Dendritic cell treated with granulocyte-macrophage colony-stimulating factor and Interleukin-4, amounts not matched to agents 40 ng/mL and 50 ng/mL, for 4 days (primary cell): ENCODE results near the gene USF2.
"Not testable (repeated sequence)": the region's sequence is repeated elsewhere in the genome, so short reads cannot be mapped to it uniquely, and the experiment has no call there.

Experiments used
- H3K27ac Mint-ChIP-seq: one replicate; pipeline ENCODE4 v1.8.0; 2022; ENCODE audit warnings: mild to moderate bottlenecking, mixed read lengths
- H3K27me3 Mint-ChIP-seq: one replicate; pipeline ENCODE4 v1.8.0; 2022; ENCODE audit warnings: mild to moderate bottlenecking, mixed read lengths
- H3K36me3 Mint-ChIP-seq: one replicate; pipeline ENCODE4 v1.8.0; 2022; ENCODE audit warnings: low read depth, mixed read lengths
- H3K4me1 Mint-ChIP-seq: one replicate; pipeline ENCODE4 v1.8.0; 2022; ENCODE audit warnings: low read depth, mixed read lengths
- H3K4me3 Mint-ChIP-seq: one replicate; pipeline ENCODE4 v1.8.0; 2022; ENCODE audit warnings: mild to moderate bottlenecking, moderate library complexity, mixed read lengths
- H3K9me3 Mint-ChIP-seq: one replicate; pipeline ENCODE4 v1.8.0; 2022; ENCODE audit warnings: mixed read lengths
- intact Hi-C: fragments of 100-400 bp; cut with micrococcal nuclease; formaldehyde crosslinking; loops from one replicate; pipeline ENCODE4 v1.15.0; 2022

USF2 gene

DNA sequence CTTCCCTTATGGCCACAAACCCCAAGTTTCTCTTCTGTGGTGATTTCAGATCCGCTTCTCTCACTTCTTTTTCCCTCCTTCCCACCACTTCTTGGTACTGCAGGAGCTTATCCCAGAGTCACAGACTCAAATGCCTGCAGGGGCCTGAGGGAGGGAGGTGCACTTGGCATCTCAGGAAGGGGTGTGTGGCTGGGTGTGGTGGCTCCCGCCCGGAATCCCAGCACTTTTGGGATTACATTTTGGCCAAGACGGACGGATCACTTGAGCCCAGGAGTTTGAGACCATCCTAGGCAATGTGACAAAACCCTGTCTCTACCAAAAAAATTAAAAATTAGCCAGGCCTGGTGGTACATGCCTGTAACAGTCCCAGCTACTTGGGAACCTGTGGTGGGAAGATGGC, 5.6 kb downstream of the USF2 start:
- peaks cover 58% of the 10 kb centered on the region for H3K4me1 Mint-ChIP-seq
- H3K27me3 Mint-ChIP-seq: no peaks in the 10 kb centered on the region
- peaks cover 99% of the 10 kb centered on the region for H3K36me3 Mint-ChIP-seq
- intact Hi-C loops: no loop called here
- H3K27ac Mint-ChIP-seq: peak overlapping the region; percentile 69
- H3K4me3 Mint-ChIP-seq: no peak overlapping the region
- no peaks in the 10 kb centered on the region for H3K9me3 Mint-ChIP-seq

DNA sequence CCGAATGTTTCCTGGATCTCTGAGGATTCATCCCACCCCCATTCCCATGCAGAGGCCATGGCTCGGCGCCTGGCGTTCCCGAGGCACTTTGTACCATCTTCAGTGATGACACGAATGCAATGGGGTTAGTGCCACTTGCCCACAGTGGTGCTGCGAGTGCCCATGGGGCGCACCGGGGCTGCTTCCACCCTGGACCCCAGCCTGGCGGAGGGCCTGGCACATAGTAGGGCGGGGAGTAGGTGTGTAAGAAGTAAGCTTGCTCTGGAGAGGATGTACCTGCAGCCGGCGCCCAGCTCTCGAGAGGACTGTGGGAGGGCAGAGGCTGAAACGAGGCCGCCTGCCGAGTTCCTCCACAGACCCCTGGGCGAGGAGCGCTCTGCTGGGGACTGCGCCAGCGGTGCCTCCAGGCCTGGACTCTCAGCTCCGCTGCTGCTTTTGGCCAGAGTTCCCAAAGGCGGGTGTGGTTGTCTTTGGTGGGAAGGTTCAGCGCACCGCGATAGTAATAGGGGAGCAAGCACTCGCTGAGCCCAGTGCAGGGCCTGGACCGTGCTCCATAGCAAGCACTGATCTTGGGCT, 8.0 kb downstream of the USF2 start:
- no peaks in the 10 kb centered on the region for H3K9me3 Mint-ChIP-seq

DNA sequence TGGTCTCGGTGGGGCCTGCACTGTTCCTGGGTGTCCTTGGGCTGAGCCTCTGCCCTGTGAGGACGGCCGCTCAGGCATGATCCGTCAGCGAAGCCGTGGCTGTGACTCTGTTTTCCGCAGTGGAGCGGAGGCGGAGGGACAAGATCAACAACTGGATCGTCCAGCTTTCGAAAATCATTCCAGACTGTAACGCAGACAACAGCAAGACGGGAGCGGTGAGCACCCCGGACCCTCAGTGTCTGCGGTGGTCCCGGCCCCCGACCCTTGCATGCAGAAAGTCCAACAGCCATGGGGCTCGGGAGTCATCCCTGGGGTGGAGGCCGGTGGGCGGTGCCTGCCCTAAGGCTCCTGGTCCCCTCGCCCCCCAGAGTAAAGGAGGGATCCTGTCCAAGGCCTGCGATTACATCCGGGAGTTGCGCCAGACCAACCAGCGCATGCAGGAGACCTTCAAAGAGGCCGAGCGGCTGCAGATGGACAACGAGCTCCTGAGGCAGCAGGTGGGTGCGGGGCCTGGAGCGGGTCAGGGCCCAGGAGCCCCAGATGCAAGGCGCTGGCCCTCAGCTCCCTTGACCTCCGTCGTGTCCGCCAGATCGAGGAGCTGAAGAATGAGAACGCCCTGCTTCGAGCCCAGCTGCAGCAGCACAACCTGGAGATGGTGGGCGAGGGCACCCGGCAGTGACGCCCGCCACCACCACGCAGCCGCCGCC, 10.0 kb downstream of the USF2 start:
- Mint-ChIP-seq H3K9me3 (no peaks in the 10 kb centered on the region), H3K4me3 (no peak overlapping the region), H3K27me3 (peaks cover 19% of the 10 kb centered on the region), H3K36me3 (peaks cover 70% of the 10 kb centered on the region), H3K4me1 (peaks cover 67% of the 10 kb centered on the region), H3K27ac (no peak overlapping the region)
- intact Hi-C loops: no loop called here

More for the DNA sequence above, 8.0 kb downstream of the USF2 start:
- H3K27me3 Mint-ChIP-seq: peaks cover 6% of the 10 kb centered on the region
- intact Hi-C loops: no loop called here
- H3K4me1 Mint-ChIP-seq: peaks cover 67% of the 10 kb centered on the region
- peaks cover 89% of the 10 kb centered on the region for H3K36me3 Mint-ChIP-seq
- H3K4me3 Mint-ChIP-seq: no peak overlapping the region
- no peak overlapping the region for H3K27ac Mint-ChIP-seq

DNA sequence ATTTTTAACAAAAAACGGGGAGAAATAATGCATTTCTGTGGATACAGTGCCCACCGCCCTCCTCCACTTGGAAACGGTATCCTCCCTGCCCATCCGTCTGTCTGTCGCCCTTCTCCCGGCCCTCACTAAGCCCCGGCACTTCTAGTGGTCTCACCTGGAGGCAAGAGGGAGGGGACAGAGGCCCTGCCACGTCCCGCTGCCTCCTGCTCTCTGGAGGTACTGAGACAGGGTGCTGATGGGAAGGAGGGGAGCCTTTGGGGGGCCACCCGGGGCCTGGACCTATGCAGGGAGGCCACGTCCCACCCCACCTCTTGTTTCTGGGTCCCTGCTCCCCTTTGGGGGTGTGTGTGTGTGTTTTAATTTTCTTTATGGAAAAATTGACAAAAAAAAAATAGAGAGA, 10.6 kb downstream of the USF2 start:
- intact Hi-C loops: no loop called here
- Mint-ChIP-seq H3K27me3 (peaks cover 23% of the 10 kb centered on the region), H3K36me3 (peaks cover 63% of the 10 kb centered on the region), H3K4me3 (no peak overlapping the region), H3K27ac (no peak overlapping the region), H3K4me1 (peaks cover 64% of the 10 kb centered on the region), H3K9me3 (no peaks in the 10 kb centered on the region)

DNA sequence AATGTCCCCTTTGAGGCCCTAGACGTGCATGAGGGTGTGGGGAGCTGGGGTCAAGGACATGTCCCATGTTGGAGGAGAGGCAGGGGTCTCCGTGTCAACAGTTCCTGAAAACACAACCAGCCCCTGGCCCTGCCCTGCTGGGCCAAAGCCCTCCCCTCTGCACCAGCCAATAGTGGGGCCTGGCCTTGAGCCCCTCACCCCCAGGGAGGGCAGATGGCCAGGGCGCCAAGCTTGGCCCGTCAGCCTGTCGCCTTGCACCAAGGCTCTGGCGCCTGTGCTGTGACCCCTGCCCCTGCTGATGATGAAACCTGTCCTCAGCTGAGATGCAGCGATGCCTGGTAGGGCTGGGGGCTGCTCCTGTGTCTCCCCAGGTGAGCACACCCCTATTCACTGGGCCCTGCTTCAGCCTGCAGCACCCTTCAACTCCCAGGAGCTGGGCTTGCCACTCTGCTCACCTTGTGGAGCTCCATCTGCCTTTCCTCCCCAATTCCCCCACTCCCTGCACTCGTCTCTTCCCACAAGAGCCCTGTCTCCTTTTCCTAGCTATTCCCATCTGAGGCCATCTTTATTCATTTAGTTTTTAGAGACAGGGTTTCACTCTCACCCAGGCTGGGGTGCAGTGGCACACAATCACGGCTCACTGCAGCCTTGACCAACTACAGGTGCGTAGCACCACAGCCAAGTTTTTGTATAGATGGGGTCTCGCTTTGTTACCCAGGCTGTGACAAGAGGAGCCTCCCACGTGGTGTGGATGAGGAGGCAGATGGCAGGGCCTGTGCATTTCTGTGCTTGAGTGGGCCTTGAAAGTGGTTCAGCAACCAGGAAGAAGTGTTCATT, 11.4 kb downstream of the USF2 start:
- intact Hi-C loops: loop anchor here (5.0 kb wide), 2 partner anchors 37 to 67 kb away; partner anchors contain the start of gene FFAR1
- H3K27ac Mint-ChIP-seq: peak overlapping the region; percentile 87
- peaks cover 24% of the 10 kb centered on the region for H3K27me3 Mint-ChIP-seq
- no peaks in the 10 kb centered on the region for H3K9me3 Mint-ChIP-seq
- H3K4me3 Mint-ChIP-seq: no peak overlapping the region
- peaks cover 55% of the 10 kb centered on the region for H3K36me3 Mint-ChIP-seq
- H3K4me1 Mint-ChIP-seq: peaks cover 64% of the 10 kb centered on the region

DNA sequence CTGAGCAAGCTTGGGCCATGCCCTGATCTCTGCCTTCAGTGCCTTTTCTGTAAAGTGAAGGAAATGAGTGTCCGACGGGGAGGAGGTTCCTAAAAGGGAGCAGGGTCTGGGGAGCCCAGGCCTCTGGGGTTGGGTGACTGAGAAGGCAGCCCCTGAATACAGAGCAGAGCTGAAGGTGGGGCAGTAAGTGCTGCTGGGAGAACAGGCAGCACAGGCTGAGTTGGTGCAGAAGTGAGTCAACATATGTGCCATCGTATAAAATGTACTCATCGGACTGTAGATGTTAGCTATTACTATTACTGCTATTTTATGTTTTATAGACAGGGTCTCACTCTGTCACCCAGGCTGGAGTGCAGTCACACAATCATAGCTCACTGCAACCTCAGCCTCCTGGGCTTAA, 12.5 kb downstream of the USF2 start:
- intact Hi-C loops: loop anchor here (5.0 kb wide), 2 partner anchors 36 to 66 kb away; partner anchors contain the start of gene FFAR1
- Mint-ChIP-seq H3K27me3 (peaks cover 24% of the 10 kb centered on the region), H3K4me1 (peaks cover 74% of the 10 kb centered on the region), H3K36me3 (peaks cover 44% of the 10 kb centered on the region), H3K9me3 (no peaks in the 10 kb centered on the region), H3K27ac (peak overlapping the region; percentile 87), H3K4me3 (no peak overlapping the region)

DNA sequence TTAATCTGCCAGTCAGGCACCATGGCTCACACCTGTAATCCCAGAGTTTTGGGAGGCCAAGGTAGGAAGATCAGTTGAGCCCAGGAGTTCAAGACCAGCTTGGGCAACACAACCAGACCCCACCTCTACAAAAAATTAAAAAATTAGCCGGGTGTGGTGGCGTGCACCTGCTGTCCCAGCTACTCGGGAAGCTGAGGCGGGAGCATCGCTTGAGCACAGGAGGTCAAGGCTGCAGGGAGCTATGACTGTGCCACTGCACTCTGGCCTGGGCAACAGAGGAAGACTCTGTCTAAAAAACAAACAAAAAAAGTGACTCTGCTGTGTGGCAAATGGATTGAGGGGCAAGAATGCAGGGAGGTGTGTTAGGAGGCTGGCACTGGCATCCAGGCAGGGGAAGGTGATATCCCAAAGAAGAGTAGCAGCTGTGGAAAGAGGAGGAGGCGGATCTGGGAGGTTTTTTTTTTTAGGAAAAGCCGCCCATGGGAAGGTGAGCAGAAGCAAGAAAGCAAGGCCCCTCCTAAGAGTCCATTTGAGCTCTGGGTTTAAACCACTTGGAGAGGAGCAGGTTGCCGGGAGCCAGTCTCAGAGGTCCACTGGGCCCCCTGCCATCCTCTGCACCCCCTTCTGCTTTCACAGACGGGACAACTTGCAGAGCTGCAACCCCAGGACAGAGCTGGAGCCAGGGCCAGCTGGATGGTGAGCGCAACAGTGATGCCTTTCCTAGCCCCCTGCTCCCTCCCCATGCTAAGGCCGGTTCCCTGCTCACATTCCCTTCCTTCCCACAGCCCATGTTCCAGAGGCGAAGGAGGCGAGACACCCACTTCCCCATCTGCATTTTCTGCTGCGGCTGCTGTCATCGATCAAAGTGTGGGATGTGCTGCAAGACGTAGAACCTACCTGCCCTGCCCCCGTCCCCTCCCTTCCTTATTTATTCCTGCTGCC, 15.7 kb downstream of the USF2 start:
- intact Hi-C loops: loop anchor here (5.0 kb wide), 2 partner anchors 33 to 63 kb away; partner anchors contain the start of gene FFAR1
- H3K9me3 Mint-ChIP-seq: no peaks in the 10 kb centered on the region
- H3K4me1 Mint-ChIP-seq: peaks cover 66% of the 10 kb centered on the region
- H3K4me3 Mint-ChIP-seq: no peak overlapping the region
- H3K36me3 Mint-ChIP-seq: peaks cover 13% of the 10 kb centered on the region
- H3K27ac Mint-ChIP-seq: peak overlapping the region; percentile 7
- peaks cover 28% of the 10 kb centered on the region for H3K27me3 Mint-ChIP-seq

DNA sequence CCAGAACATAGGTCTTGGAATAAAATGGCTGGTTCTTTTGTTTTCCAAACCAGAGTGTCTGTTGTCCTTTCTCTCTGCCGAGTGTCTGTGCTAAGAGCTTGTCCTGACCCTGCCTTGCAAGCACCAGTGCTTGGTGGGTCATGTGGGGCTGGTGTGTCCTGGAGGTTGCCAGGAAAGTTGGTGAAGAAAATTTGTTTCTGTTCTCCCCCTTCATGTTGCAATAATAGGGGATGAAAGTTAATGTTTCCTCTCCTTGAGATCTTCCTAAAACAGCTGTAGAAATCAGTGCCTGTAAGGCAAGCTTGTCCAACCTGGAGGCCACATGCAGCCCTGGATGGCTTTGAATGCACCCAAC, 16.3 kb downstream of the USF2 start:
- Mint-ChIP-seq H3K9me3 (no peaks in the 10 kb centered on the region), H3K27me3 (peaks cover 24% of the 10 kb centered on the region), H3K36me3 (peaks cover 6% of the 10 kb centered on the region), H3K27ac (peak overlapping the region; percentile 7), H3K4me3 (no peak overlapping the region), H3K4me1 (peaks cover 59% of the 10 kb centered on the region)
- intact Hi-C loops: no loop called here

DNA sequence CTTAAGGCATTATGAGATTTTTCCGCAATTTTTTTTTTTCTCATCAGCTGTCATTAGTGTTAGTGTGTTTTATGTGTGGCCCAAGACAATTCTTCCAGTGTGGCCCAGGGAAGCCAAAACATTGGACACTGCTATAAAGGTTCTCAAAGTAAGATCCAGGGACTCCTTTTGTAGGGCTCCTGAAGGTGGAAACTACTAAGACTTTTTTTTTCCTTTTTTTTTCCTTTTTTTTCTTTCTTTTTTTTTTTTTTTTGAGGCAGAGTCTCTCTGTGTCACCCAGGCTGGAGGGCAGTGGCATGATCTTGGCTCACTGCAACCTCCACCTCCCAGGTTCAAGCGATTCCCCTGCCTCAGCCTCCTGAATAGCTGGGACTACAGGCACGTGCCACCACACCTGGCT, 16.7 kb downstream of the USF2 start:
- Mint-ChIP-seq H3K27me3 (peaks cover 25% of the 10 kb centered on the region), H3K4me1 (peaks cover 55% of the 10 kb centered on the region)
- H3K4me3 Mint-ChIP-seq, H3K9me3 Mint-ChIP-seq, H3K27ac Mint-ChIP-seq, intact Hi-C loops, H3K36me3 Mint-ChIP-seq: not testable (repeated sequence)

DNA sequence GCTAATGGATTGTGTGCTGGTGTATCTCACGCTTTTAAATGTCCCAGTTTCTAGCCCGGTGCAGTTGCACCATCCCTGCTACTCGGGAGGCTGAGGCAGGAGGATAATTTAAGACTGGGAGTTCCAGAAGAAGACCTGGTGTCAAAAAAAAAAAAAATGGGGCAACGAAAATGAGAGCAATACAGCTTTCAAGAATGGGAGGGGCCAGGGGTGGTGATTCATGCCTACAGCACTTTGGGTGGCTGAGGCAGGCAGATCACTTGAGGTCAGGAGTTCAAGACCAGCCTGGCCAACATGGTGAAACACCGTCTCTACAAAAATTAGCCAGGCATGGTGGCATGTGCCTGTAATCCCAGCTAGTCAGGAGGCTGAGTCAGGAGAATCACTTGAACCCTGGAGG, 17.3 kb downstream of the USF2 start:
- H3K36me3 Mint-ChIP-seq, intact Hi-C loops, H3K4me3 Mint-ChIP-seq, H3K27ac Mint-ChIP-seq, H3K9me3 Mint-ChIP-seq: not testable (repeated sequence)
- peaks cover 49% of the 10 kb centered on the region for H3K4me1 Mint-ChIP-seq
- H3K27me3 Mint-ChIP-seq: peaks cover 28% of the 10 kb centered on the region

DNA sequence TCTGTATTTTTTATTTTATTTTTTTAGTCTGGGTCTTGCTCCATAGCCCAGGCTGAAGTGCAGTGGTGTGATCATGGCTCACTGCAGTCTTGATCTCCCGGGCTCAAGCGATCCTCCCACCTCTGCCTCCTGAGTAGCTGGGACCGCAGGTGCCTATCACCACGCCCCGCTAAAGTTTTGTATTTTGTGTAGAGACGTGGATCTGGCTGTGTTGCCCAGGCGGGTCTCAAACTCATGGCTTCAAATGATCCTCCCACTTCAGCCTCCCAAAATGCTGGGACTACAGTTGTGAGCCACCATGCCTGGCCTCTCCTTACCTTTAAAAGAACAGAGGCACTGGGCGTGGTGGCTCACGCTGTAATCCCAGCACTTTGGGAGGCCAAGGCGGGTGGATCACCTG, 19.0 kb downstream of the USF2 start:
- no peaks in the 10 kb centered on the region for H3K36me3 Mint-ChIP-seq
- H3K4me1 Mint-ChIP-seq: peaks cover 33% of the 10 kb centered on the region
- intact Hi-C loops: no loop called here
- no peak overlapping the region for H3K27ac Mint-ChIP-seq
- no peak overlapping the region for H3K4me3 Mint-ChIP-seq
- no peaks in the 10 kb centered on the region for H3K9me3 Mint-ChIP-seq
- peaks cover 35% of the 10 kb centered on the region for H3K27me3 Mint-ChIP-seq

DNA sequence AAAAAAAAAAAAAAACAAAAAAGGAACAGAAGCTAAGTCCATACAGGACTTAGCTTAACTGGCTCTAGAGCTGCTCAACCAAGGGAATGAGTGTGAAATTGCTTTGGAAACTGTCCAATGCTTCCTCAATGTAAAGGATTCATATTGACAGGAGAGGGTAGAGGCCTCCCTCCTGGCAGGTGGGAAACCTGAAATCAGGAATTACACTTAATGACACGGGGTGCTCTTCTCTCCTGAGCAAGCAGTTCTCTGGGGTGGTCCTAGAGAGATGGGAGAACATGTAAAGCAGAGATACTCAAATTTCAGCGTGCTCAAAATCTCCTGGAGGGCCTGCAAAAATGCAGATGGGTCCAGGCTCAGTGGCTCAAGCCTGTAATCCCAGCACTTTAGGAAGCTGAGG, 19.6 kb downstream of the USF2 start:
- Mint-ChIP-seq H3K9me3 (no peaks in the 10 kb centered on the region), H3K36me3 (no peaks in the 10 kb centered on the region), H3K4me1 (peaks cover 27% of the 10 kb centered on the region), H3K27me3 (peaks cover 35% of the 10 kb centered on the region), H3K4me3 (no peak overlapping the region), H3K27ac (no peak overlapping the region)
- intact Hi-C loops: no loop called here

DNA sequence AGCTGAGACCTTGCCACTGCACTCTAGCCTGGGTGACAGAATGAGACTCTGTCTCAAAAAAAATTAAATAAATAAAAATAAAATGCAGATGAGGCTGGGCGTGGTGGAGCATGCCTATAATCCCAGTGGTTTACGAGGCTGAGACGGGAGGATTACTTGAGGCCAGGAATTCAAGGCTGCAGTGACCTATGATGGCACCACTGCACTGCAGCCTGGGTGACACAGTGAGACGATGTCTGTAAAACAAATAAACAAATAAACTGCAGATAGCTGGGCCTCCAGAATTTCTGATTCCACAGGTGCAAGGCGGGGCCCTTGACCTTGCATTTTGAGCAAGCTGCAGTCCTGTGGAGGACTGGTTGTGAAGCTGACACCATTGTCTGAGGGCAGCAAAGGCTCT, 20.1 kb downstream of the USF2 start:
- peaks cover 23% of the 10 kb centered on the region for H3K4me1 Mint-ChIP-seq
- peaks cover 34% of the 10 kb centered on the region for H3K27me3 Mint-ChIP-seq
- no peak overlapping the region for H3K4me3 Mint-ChIP-seq
- H3K36me3 Mint-ChIP-seq: no peaks in the 10 kb centered on the region
- H3K27ac Mint-ChIP-seq: no peak overlapping the region
- no peaks in the 10 kb centered on the region for H3K9me3 Mint-ChIP-seq
- intact Hi-C loops: no loop called here
